ENCODE data around the gene ANKK1.

ANKK1 gene

DNA sequence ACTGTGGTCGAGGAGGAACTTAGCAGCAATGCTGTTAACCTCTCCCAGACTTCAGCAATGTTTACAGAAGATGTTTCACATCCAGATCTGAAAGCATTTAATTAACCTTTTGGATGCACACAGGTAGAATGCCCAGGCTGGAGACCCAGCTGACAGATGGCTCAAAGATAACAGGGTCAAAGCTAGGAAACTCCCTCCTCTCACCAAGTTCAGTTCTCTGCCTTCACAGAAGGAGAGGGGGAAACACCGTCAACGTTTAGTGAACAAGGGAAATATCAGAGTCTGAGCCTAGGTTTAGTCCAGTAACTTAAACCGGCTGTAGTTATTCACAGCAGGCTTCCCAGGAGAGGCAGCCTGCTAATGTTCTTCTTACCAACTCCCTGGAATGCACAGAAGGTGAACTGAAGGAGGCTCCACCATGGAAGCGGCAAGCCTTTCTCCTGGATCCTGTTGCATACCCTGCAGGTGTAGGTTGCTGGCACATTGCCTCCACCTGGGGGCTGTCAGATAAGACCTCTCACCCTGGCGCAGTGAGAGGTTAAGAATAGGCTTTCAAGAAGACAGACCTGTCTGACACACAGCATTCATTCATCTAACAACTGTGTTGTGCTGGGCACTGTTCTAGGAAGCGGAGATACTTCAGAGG is 23.5 kb upstream of the ANKK1 start:
- Mint-ChIP-seq H3K27ac (no peak overlapping the region), H3K27me3 (ENCODE audit: low read depth, poor library complexity) (no peaks in the 10 kb centered on the region), H3K9me3 (no peaks in the 10 kb centered on the region), H3K36me3 (ENCODE audit: low read depth) (peaks cover 23% of the 10 kb centered on the region), H3K4me3 (no peak overlapping the region), H3K4me1 (no peaks in the 10 kb centered on the region)
- no peak for DNase-seq
- TF ChIP-seq, protein P1, sequence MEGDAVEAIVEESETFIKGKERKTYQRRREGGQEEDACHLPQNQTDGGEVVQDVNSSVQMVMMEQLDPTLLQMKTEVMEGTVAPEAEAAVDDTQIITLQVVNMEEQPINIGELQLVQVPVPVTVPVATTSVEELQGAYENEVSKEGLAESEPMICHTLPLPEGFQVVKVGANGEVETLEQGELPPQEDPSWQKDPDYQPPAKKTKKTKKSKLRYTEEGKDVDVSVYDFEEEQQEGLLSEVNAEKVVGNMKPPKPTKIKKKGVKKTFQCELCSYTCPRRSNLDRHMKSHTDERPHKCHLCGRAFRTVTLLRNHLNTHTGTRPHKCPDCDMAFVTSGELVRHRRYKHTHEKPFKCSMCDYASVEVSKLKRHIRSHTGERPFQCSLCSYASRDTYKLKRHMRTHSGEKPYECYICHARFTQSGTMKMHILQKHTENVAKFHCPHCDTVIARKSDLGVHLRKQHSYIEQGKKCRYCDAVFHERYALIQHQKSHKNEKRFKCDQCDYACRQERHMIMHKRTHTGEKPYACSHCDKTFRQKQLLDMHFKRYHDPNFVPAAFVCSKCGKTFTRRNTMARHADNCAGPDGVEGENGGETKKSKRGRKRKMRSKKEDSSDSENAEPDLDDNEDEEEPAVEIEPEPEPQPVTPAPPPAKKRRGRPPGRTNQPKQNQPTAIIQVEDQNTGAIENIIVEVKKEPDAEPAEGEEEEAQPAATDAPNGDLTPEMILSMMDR (IDR thresholded peaks at IDR 0.05) = no peak

DNA sequence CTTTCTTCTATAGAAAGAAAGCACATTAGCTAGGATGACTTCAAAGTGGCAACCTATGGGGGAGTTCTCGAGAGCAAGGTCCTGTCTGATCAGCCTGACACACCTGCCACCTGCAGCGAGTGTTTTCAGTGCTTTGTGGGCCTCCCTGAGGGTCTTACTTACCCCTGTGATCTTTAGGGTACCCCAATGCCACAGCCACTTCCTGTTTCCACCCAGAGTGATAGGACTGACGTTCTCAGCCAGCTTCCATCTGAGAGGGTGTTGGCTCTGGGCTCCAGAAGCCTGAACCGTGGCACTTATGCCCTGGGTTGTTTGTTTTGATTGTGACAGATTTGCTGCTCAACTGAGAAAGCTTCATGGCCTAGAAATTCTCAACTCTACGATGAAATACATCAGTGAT is 21.7 kb upstream of the ANKK1 start:
- H3K4me3 Mint-ChIP-seq = no peak overlapping the region
- no peak overlapping the region for H3K27ac Mint-ChIP-seq
- no peaks in the 10 kb centered on the region for H3K27me3 Mint-ChIP-seq (ENCODE audit: low read depth, poor library complexity)
- H3K4me1 Mint-ChIP-seq = no peaks in the 10 kb centered on the region
- H3K36me3 Mint-ChIP-seq (ENCODE audit: low read depth) = peaks cover 10% of the 10 kb centered on the region
- DNase-seq = no peak
- no peaks in the 10 kb centered on the region for H3K9me3 Mint-ChIP-seq
- TF ChIP-seq, protein P1 (IDR thresholded peaks at IDR 0.05) = no peak

DNA sequence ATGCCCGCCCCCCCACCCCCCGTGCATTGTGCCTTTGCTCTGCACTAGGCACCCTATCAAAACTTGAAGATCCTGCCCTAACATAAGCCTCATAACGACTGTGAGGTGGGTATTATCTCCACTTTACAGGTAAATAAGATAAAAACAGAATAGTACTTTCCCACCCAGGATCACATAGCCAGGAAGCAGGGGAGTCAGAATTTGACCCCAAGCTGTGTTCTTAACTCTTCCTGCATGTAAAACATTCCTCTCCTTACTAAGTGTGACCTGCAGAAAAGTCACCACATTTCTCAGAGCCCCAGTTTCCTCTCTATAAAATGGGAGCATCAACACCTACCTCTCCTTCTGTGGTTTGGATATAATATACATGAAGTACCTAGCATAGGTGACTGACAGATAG is 18.2 kb upstream of the ANKK1 start:
- Mint-ChIP-seq H3K27me3 (ENCODE audit: low read depth, poor library complexity) (no peaks in the 10 kb centered on the region), H3K27ac (no peak overlapping the region), H3K4me1 (no peaks in the 10 kb centered on the region), H3K36me3 (ENCODE audit: low read depth) (no peaks in the 10 kb centered on the region), H3K9me3 (no peaks in the 10 kb centered on the region), H3K4me3 (no peak overlapping the region)
- TF ChIP-seq, protein P1 (IDR thresholded peaks at IDR 0.05) = no peak
- no peak for DNase-seq

DNA sequence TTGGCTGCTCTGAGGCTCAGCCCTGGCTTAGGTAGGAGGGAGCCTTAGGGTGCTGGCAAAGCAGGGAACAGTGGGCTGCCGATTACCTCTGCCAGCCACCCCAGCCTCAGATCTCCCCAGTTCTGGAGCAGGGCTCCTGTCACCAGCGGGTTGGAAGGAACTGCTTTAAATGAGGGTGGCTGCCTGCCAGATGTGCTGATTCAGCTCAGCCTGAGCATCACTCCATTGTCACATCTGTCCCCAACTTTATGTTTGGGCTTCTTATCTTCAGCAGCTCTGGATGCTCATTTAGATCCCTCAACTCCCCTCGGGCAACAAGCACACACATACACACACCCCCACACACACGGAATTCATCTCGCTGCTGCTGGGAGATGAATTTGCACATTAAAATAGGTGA is 16.9 kb upstream of the ANKK1 start:
- TF ChIP-seq, protein P1 (IDR thresholded peaks at IDR 0.05) = no peak
- no peak overlapping the region for H3K4me3 Mint-ChIP-seq

DNA sequence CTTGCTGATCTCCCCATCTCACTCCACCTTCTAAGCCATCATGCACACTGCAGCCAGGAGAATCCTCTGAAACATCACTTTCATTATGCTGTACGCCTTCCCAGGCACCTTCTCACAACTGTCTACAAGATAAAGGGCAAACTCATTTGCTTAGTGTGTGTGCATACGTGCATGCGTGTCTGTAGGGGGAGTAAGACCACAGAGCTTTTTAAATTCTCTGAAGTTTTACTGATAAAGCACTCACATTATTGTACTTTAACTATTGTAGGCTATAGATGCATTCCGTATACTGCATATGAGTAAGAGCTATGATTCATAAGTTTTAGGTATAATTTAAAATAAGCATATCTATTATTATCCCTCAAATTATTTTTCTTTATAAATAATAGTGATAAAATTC is 15.3 kb upstream of the ANKK1 start:
- H3K4me3 Mint-ChIP-seq = no peak overlapping the region
- no peaks in the 10 kb centered on the region for H3K9me3 Mint-ChIP-seq
- no peaks in the 10 kb centered on the region for H3K36me3 Mint-ChIP-seq (ENCODE audit: low read depth)
- no peak overlapping the region for H3K27ac Mint-ChIP-seq
- TF ChIP-seq, protein P1 (IDR thresholded peaks at IDR 0.05) = no peak
- H3K27me3 Mint-ChIP-seq (ENCODE audit: low read depth, poor library complexity) = no peaks in the 10 kb centered on the region
- no peak for DNase-seq
- H3K4me1 Mint-ChIP-seq = no peaks in the 10 kb centered on the region

More for the DNA sequence above, 16.9 kb upstream of the ANKK1 start:
- H3K4me1 Mint-ChIP-seq = no peaks in the 10 kb centered on the region
- H3K27ac Mint-ChIP-seq = no peak overlapping the region
- no peaks in the 10 kb centered on the region for H3K27me3 Mint-ChIP-seq (ENCODE audit: low read depth, poor library complexity)
- H3K9me3 Mint-ChIP-seq = no peaks in the 10 kb centered on the region
- DNase-seq = no peak
- H3K36me3 Mint-ChIP-seq (ENCODE audit: low read depth) = no peaks in the 10 kb centered on the region

DNA sequence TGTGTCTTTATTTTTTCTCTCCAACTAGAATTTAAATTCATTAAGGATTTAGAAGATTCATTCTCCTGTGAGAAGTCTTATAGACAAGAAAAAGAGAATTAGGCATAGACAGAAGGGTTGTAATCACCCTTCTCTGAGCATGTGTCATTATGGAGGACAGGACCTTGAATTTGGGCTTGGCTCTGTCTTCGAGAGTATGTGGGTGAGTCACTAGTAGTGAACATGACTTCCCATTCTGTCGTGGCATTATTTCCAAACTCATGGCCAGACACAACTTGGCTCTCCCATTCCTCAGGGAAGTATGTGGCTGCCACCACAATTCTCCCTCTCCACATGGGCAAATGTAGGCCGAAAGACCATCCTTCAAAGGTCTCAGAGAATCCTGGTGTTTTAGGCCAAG is 14.3 kb upstream of the ANKK1 start:
- Mint-ChIP-seq H3K27ac (no peak overlapping the region), H3K36me3 (ENCODE audit: low read depth) (no peaks in the 10 kb centered on the region), H3K27me3 (ENCODE audit: low read depth, poor library complexity) (no peaks in the 10 kb centered on the region), H3K9me3 (no peaks in the 10 kb centered on the region), H3K4me3 (no peak overlapping the region), H3K4me1 (no peaks in the 10 kb centered on the region)
- no peak for DNase-seq
- TF ChIP-seq, protein P1 (IDR thresholded peaks at IDR 0.05) = no peak
